Limb (tissue), 2 donors: ENCODE results near the gene PRKAR2A.
"Not testable (repeated sequence)": the region's sequence is repeated elsewhere in the genome, so short reads cannot be mapped to it uniquely, and the experiment has no call there.

Experiments used
- DNase-seq, 2 donors: peaks; one replicate each; pipeline ENCODE4 v3.0.0-alpha.2; 2016; ENCODE audit errors: extremely low spot score in 2 of 2

Gene PRKAR2A

DNA sequence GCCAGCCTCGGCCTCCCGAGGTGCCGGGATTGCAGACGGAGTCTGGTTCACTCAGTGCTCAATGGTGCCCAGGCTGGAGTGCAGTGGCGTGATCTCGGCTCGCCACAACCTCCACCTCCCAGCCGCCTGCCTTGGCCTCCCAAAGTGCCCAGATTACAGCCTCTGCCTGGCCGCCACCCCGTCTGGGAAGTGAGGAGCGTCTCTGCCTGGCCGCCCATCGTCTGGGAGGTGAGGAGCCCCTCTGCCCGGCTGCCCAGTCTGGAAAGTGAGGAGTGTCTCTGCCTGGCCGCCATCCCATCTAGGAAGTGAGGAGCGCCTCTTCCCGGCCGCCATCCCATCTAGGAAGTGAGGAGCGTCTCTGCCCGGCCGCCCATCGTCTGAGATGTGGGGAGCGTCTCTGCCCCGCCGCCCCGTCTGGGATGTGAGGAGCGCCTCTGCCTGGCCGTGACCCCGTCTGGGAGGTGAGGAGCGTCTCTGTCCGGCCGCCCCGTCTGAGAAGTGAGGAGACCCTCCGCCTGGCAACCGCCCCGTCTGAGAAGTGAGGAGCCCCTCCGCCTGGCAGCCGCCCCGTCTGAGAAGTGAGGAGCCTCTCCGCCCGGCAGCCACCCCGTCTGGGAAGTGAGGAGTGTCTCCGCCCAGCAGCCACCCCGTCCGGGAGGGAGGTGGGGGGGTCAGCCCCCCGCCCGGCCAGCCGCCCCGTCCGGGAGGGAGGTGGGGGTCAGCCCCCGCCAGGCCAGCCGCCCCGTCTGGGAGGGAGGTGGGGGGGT lies 113.7 kb downstream of the PRKAR2A start:
- not testable (repeated sequence) for DNase-seq

DNA sequence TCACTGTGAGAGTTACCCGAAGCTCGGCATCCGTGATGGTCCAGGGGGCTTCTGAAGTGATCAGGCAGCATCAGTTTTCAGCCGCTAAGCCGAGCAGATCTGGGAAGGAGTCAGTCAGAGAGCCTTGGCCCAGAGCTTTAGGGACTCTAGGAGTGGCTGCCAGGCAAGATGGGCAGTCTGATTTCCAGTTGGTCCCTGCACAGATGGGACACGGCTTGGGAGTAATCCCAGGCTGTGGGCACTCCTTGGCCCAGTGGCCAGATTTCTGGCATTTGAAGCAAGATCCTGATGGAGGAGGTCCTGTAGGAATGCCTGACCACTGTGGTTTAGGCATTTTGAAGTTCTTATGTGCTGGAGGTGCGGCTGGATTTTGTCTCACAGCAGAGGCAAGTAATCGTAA lies 120.2 kb downstream of the PRKAR2A start:
- DNase-seq = no peak

DNA sequence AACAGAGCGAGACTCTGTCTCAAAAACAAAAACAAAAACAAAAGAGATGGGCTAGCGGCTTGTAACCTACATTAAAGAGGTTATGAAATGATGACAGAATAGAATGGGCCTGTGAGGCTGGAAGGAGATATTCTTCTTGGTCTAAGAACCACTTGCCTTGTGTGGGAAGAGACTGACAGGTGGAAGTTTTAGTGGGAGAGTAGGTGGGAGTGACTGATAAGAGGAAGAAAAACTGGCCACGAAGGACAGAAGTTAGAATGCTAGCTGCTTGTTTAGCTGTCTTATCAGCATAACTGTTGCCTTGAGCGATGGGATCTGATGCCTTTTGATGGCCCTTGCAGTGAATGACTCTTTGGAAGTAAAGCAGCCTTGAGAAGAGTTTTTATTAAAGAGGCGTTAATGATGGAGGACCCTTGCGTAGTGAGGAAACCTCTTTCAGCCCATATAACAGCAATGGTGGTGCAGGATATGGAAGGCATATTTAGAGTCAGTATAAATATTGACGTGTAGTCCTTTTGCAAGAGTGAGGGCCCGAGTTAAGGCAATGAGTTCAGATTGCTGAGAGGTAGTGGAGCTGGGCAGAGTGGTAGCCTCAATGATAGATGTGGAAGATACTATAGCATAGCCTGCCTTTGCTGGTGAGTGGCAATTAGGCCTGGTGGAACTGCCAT lies 122.4 kb downstream of the PRKAR2A start:
- not testable (repeated sequence) for DNase-seq

DNA sequence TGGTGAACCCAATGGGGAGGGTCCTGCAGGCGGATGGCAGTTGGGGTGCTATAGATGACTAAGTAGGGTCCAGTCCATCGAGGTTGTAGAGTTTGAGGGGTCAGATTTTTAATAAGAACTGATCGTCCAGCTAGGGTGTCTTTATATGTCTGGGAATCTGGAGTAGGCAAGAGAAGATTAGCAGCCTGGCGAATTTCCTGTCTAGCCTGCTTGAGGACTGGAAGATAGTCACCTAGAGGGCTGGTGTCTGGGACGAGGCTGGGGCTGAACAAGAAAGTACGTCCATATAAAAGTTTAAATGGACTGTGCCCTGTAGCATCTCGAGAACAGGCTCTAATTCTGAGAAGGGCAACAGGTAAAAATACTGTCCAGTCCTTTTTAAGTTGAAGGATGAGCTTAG lies 123.9 kb downstream of the PRKAR2A start:
- DNase-seq = no peak

DNA sequence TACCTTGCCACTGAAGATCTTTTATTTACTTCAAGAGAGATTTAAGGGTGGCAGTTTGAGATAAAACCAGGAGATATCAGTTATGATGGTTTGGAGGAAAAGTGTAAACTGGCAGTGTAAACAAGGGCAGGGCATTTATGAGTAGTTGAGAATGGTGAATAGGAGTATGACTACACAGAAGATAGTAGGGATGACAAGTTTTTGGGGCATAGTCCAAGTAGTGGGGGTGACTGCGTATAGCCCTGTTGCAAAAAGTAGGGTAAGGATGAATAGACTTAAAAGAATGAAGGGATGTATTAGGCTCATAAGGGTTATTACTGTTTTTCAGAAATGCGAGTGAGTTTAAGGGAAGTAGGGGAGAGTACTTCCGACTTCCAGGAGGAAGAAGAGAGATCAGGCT lies 124.4 kb downstream of the PRKAR2A start:
- DNase-seq = not testable (repeated sequence)

DNA sequence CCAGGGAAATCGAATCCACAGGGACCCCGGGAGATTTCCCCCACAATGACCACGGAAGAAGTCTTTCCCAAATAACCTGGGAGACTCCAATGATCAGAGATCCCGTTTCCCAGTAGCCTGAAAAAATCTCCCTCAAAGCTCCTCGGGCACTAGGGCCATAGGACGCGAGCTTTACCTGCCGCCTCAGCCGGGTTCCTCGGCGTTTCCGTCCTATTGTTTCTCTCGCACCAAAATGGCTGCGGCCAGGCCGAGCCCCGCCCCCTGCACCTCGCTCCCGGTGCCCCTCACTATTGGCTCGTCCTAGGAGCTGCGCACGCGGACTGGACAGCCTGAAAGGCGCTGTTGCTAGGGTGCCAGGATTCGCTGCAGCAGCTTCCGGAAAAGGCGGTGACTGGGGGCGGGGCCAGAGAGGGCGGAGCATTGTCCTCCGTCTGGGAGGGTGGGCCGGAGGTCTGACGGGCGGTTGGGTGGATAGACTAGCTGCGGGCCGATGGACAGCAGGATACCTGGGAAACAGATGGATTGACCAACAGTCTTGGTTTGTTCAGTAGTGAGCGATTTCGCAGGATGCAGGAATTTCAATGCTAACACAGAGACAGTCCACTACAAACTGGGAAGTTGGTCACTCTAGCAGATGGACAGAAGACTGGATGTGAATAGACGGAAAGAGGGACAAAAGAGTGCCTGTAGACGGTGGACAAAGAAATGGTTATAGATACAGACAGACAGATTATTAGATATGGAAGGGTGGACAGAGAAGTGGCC lies 130.5 kb downstream of the PRKAR2A start, which contains the start of gene IP6K2:
IP6K2 (minus strand) TSS at position 240 of the 765 bp plus-strand sequence. CDS start 21,930 bp downstream, outside the sequence.
- peak; percentile 99 to 100 for DNase-seq

DNA sequence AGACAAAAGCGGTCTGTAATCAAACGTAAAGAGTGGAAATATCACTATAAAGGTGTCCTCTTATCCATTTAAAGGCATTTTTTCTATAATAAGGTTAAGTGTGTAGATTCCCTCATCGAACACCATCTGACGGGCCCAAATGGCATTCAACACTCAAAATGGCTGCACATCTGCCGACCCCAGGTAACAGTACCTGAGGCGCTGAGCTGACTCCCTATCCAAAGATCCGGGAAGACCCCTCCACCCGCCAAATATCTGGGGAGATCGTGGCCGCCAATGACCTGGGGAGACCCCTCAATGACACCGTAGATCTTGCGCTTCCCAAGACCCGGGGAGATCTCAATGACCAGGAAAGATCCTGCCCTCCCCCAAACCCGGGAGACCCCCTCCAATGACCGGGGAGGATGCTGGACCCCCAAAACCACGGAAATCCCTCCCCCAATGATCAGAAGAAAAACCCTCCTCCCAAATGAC lies 131.1 kb downstream of the PRKAR2A start:
- DNase-seq = peak; percentile 13 to 69

DNA sequence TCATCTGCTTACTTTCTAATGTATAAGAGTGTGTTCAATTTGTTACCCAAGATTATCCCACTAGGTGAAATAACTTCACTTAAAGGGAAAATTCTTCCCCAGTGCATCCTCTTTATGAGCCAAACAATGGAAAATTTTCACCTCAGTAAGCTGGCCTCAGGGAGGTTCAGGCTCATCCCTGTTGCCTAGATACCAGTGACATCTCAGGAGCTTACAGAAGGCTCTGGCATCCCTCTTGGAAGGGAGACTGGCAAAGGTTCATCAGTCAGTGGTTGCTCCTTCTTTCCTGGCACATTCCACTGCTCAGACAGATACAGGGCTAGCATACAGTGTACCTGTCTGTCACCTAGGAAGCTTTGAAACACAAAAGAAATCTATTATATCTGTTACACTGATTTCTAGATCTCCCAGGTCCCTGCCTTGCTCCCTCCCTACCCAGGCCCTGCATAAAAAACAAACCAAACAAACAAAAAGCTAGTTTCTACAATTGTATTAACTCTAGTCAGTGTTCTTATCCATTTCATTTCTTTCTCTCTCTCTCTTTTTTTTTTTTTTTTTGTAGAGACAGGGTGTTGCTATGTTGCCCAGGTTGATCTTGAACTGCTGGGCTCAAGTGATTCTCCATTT lies 132.4 kb downstream of the PRKAR2A start:
- no peak for DNase-seq

DNA sequence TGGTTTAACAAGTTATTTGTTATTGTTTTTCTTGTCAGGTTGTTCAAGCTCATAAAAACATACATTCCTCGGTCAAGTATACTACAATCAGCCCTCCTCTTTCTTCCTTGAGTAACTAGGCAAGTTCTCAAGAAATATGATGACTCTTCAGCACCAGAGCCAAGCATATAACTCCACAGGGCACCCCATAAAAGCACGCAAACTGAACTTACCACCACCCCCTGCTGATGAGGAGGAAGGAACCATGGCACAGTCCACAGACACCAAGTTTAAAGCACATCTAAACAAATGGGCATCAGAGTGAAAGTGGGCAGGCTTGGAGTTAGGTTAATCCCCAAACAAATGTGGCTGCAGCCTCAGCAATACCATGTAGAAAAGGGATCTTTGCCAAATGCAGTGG lies 135.9 kb downstream of the PRKAR2A start:
- no peak for DNase-seq

DNA sequence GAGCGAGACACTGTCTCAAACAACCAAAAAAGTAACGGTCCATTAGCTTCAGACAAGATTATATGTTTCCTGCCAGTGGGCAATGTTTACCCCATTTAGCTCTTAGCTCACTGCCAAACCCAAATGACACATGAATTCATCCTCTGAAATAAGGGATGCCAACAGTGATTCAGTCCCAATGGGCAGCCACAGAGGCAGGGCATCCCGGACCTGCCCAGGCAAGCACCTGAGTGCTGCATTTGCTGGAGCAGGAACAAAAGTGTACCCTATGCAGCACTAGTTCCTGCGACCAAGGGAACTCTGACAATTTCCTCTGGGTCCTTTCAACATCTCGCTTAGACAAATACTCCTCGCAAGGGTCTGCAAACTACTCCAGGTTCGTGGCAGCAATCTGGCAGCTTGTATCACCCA lies 138.6 kb downstream of the PRKAR2A start:
- DNase-seq = no peak

DNA sequence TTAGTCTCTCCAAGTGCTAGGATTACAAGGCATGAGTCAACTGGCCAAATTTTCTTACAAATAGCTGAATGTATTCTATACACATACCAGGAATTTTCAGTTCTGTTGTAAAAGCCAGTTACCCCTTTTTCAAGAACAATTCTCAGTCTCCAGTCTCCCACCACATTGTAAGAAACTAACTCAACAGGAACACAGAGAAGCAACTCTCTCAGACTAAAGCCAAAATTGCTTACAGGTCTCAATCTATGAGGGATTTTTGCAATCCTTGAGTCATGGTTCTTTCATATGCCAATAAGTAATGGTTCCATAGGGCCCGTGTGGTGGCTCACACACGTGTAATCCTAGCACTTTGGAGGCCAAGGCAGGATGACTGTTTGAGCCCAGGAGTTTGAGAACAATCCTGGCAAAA lies 139.2 kb downstream of the PRKAR2A start:
- no peak for DNase-seq

DNA sequence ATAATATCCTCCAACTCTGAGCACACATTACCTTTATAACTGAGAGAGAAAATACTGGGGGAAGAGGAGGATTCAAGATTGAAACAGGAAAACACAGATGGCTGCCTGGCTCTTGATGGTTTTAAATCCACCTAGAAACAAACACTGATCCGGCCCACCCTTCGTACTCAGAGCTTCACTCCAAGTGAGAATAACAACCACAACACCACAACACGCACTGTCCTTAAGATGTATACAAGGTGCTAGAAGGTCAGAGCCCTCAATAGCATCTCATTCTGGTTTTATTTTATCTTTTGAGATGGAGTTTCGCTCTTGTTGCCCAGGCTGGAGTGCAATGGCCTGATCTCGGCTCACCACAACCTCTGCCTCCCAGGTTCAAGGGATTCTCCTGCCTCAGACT lies 140.5 kb downstream of the PRKAR2A start:
- no peak for DNase-seq

DNA sequence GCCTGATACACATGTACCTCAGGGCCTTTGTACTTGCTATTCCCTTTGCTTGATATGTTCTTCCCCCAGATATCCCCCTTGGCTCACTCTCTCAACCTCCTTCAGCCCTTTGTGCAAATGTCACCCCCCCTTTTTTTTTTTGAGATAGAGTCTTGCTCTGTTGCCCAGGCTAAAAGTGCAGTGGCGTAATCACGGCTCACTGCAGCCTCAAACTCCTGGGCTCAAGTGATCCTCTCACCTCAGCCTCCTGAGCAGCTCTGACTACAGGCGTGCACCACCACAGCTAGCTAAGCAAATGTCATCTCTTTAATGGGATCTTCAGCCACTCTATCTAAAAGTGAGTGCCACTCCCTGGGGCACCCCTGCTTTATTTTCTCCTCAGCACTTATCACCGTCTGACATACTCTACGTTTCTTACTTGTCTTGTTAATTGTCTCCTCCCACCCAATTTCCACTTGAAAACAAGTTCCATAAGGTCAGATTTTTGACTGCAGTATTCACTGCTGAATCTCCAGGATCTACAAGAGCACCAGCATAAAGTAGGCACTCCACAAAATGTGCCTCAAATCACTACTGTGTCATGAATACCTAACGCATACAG lies 145.3 kb downstream of the PRKAR2A start:
- DNase-seq = no peak

DNA sequence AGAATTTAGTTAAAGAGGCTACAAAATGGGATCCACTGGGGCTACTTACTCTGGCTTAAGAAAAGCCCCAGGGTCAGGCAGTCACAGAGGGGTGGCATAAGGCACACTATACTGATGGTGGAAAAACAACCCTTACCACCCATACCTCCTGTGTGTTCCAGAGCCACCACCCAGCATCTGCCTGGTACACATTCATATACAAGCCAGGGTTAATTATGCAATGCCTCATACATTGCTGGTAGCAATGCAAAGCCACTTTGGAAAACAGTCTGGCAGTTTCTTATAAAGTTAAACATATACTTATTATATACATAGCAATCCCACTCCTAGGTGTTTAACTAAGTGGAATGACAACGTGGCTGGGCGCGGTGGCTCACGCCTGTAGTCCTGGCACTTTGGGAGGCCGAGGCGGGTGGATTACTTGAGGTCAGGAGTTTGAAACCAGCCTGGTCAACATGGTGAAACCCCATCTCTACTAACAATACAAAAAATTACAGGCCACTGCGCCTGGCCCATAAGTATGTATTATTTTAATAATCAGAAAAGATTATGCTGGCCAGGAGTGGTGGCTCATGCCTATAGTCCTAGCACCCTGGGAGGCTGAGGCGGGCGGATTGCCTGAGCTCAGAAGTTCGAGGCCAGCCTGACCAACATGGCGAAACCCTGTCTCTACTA lies 146.8 kb downstream of the PRKAR2A start:
- DNase-seq = no peak

DNA sequence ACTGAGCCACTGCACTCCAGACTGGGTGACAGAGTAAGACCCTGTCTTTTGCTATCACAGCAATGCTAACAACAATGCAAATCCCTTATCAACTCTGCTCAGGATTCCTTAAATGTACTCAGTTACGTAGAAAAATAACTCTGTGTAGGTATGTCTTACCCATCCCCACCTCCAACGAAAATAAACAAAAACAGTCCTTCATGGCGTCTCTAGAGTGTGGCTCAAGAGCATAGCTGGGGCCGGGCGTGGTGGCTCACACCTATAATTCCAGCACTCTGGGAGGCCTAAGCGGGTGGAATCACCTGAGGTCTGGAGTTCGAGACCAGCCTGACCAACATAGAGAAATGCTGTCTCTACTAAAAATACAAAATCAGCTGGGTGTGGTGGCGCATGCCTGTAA lies 148.8 kb downstream of the PRKAR2A start:
- no peak for DNase-seq

DNA sequence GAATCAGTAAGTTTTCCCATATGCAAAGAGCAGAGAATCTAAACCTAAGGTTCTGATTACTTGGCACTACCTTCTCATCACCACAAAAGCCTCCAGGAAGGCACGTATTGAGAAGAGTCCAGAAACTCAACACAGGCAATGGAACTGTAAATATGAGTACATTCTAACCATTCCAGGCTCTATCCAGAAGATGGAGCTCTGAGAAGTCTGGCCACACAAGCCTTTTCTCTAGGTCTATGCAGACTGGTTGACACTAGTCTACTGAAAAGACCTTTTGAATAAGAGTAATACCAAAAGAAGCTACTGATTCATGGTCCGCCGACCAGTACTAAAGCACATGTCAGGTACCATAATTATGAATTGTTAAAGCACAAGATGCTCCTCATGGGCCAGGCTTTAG lies 149.7 kb downstream of the PRKAR2A start:
- DNase-seq = no peak

DNA sequence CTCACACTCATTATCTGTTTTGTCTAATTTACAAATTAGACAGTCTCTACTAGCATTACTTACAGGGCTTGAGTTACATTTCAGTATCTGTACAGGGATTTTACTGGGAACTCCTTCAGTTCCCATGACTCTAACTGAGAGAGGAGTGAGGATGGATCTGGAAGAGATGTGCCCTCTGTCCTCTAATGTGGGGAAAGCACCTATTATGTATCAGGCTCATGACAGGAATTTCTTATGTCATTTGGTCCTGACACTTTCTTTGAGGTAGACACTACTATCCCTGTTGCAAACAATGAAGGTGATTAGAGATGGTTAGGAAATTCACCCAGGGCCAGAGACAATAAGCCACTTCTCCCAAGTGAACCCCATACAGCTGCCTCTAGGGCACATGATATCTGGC lies 151.1 kb downstream of the PRKAR2A start:
- DNase-seq = no peak
